HG03442 (cell line): Measurements from ENCODE around the gene AGMAT.

Experiments used
- ATAC-seq: cut with Tn5 transposase; IDR thresholded peaks from one replicate; pipeline ENCODE4 v1.9.1; 2021; ENCODE audit warnings: mild to moderate bottlenecking, moderate library complexity; ENCODE audit not compliant: unreplicated experiment

The AGMAT gene

DNA sequence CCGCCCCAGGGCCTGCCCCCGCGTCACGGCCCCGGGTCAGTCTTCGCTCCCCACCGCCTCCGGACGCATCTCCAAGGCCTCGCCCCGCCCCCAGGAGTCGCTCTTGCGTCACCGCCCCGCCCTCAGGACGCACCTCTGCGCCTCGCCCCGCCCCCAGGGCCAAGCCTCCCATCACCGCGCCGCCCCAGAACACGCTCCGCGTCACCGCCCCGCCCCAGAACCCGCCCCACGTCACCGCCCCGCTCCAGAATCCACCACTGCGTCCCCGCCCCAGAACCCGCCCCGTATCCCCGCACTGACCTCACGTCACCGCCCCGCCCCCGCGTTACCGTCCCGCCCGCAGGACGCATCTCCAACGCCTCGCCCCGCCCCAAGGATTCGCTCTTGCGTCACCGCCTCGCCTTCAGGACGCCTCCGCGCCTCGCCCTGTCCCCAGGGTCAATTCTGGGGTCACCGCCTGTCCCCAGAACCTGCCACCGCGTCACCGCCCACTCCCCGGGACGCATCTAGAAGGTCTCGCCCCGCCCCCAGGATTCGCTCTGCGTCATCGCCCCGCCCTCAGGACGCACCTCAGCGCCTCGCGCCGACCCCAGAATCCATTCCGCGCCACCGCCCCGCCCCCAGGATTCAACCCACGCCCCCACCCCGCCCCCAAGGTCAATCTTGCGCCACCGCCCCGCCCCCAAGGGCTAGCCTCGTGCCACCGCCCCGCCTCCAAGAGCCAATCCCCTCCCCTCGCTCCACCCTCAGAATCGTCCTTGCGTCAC lies 60.4 kb downstream of the AGMAT start:
- ATAC-seq, result peak; percentile 33

- ATAC-seq, result no peak
Measured at GRCh38 chr1:15524021-15524282, 60.9 kb downstream of the AGMAT start, which contains the start of gene CASP9. CASP9 (minus strand) TSS chr1:15524215; CDS start chr1:15524200, 15 bp downstream.

DNA sequence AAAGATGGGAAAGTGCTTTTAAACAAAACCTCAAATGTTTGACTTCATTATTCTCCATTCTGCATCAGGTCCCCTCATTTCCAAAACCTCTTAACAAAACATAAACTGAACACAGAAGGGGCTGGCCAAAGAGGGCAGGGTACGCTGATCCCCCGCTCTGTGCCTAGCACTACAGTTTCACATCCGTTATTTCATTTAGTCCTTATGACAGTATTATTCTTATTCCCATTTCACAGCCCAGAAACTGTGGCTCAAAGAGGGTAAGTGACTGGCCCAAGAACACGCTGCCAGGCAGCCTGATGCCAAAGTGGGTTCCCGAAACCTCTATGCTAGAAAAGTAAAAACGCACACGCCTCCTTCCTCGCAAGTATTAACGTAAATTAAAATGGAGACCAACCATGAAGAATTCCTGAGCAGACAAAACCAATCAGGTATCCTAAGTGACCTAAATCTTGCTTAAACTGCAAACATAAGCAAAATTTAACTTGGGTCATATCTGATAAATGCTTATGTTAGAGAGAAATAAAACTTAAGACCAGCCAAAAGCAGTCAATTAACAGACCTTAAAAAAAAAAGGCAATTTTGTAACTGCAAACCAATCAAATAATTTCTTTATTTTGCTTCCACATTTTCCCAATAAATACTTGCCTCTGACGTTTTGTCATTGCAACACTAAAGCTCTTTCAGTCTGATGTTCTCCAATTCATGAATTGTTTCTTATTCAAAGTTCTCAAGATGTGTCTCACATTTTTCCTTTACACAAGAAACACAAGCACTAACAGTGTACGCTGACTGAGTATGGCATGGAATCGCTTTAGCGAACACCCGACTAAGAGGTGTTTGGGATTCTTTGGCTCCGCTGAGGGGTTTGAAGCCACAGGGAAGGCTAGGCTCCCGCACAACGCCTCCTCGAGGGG lies 61.5 kb downstream of the AGMAT start:
- ATAC-seq, result no peak

GRCh38 chr1:15522551-15522950 lies 62.3 kb downstream of the AGMAT start:
- no peak for ATAC-seq
